GM19467 (cell line): ENCODE measurements around the gene MUC5B.
"Not testable (repeated sequence)": the region's sequence is repeated elsewhere in the genome, so short reads cannot be mapped to it uniquely, and the experiment has no call there.

Source experiments
- ATAC-seq: cut with Tn5 transposase; IDR thresholded peaks from one replicate; pipeline ENCODE4 v1.9.1; 2021; ENCODE audit warnings: mild to moderate bottlenecking, moderate library complexity; ENCODE audit not compliant: unreplicated experiment

The MUC5B gene

DNA sequence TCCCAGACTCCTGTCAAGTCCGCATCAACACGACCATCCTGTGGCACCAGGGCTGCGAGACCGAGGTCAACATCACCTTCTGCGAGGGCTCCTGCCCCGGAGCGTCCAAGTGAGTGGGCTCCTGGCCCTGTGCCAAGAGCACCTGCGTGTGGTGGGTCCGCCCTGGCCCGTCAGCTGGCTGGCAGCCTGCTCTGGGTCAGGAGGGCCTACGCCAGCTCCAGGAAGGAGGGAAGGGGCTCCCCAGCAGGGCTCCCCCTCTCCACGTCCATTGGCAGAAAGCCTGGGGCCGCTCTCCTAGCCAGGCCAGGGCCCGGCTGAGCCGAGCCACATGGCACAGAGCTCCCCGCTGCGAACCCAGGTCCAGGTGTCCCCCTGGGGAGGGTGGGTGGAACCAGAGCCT, 37.8 kb downstream of the MUC5B start:
- no peak for ATAC-seq

DNA sequence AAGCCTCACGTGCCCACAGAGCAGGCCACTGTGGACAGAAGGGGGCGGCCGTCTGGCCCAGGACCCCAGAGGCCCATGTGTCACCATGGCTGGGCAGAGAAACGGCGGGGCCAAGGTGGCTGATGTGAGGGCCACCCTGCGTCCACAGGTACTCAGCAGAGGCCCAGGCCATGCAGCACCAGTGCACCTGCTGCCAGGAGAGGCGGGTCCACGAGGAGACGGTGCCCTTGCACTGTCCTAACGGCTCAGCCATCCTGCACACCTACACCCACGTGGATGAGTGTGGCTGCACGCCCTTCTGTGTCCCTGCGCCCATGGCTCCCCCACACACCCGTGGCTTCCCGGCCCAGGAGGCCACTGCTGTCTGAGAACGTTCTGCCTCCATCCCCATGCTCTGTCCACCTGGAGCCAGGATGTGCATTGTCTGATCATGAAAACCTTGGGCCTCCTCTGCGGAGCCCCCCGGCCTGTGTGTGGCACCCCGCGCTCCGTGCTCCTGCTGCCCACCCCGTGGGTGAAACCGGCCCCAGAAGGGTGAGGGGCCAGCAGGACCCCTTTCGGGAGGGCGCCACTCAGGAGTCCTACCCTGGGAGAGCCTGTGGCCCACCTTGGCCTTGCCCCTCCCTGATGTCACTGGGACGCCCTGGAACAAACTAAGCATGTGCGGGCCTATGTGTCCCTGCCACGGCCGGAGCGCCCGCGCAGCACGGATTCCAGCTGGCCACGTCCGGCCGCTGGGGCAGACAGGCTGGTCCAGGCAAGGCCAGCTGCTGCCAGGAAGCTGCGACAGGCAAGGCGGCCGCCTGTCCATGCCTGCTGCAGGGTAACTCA, 38.6 kb downstream of the MUC5B start:
- no peak for ATAC-seq

DNA sequence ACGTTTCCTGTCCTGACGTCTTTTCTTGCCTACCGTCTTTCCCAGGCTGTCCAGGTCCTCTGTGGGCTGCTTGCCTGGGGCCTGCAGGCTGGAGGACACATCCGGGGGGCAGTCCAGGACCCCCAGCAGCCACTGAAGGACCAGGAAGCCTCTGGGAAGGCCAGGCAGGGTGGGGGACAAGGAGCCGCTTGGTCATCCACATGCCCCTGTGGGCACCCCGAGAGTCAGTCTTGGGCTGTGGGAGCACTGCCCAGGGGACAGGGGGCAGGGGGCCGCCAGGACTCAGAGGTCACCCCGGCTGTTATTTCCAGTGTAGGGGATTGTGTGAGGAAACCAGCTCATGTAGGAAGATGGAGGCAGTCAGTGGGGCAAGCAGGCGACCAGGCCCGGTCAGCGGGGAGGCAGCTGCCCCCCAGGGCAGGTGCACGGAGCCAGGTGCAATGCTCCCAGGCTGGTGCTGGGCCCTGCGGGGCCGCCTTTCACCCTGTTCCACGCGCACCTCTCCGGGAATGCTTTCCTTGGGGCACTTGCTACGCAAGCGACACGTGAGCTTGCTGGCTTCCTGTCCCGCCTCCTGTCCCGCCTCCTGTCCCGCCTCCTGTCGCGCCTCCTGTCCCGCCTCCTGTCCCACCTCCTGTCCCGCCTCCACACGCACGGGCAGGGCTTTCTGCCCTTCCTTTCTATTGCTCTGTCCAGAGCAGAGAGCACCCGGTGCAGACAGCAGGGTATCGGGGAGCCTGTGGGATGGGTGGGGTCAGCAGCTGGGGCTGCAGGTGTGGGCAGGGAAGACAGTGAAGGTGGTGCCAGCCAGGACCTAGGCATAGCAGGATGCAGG, 39.5 kb downstream of the MUC5B start:
- ATAC-seq: peak; percentile 56

DNA sequence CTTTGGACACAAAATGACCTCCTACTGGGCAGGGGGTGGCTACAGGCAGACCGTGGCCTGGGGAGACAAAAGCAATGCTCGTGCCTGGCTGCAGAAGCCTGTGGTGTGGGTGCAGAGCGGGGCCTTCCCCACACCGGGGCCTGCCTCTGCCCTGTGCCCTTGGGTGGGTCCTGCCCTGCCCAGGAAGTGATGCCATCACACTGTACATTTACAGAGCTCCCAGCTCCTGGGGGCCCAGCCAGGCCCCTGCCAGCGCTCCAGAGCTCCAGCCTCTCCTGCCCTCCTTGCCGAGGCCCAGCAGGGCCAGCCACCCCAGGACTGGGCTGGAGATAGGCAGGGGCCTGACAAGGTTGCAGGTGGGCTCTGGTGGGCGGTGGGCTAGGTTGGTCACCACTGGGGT, 40.1 kb downstream of the MUC5B start:
- ATAC-seq: no peak

DNA sequence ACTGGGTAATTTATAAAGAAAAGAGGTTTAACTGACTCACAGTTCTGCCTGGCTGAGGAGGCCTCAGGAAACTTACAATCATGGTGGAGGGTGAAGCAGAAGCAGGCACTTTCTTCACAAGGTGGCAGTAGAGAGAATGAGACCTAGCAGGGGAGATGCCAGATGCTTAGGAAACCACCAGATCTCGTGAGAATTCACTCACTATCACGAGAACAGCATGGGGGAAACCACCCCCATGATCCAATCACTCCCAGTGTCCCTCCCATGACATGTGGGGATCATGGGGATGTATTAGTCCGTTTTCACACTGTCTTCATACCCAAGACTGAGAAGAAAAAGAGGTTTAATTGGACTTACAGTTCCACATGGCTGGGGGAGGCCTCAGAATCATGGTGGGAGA, 41.6 kb downstream of the MUC5B start:
- ATAC-seq: not testable (repeated sequence)

DNA sequence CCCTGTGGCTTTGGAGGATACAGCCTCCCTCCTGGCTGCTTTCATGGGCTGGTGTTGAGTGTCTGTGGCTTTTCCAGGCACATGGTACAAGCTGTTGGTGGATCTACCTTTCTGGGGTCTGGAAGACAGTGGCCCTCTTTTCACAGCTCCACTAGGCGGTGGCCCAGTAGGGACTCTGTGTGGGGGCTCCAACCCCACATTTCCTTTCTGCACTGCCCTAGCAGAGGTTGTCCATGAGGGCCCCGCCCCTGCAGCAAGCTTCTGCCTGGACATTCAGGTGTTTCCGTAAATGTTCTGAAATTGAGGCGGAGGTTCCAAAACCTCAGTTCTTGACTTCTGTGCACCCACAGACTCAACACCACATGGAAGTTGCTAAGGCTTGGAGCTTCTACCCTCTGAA, 42.6 kb downstream of the MUC5B start:
- not testable (repeated sequence) for ATAC-seq

DNA sequence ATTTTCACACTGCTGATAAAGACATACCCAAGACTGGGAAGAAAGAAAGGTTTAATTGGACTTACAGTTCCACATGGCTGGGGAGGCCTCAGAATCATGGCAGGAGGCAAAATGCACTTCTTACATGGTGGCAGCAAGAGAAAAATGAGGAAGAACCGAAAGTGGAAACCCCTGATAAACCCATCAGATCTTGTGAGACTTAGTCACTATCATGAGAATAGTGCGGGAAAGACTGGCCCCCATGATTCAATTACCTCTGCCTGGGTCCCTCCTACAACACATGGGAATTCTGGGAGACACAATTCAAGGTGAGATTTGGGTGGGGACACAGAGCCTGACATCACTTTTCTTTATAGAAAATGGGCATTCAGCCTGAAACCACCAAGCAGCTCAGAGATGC, 44.1 kb downstream of the MUC5B start:
- ATAC-seq: not testable (repeated sequence)

DNA sequence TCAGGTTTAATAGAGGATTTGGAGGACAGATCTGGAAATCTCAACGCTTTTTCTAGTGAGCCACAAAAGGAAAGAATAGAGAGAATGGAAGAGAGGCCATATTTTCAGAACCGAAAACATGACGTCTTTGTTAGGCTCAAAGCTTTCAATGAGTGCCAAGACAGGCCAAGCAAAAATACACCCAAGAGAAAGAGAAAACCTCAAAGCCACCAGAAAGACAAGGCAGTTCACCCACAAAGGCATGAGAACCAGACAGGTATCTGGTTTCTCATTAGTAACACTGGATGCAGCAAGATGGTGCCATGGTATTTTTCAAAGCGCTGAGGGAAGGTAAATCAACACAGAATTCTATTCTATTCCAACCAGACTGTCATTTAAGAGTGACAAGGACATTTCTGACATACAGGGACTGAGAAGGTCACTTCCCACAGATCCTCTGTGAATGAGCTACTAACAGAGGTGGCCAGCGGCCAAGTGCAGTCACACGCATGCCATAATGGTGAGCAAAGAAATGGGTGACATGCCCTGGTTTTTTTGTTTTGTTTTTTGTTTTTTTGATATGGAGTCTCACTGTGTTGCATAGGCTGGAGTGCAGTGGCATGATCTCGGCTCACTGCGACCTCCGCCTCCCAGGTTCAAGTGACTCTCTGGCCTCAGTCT, 44.7 kb downstream of the MUC5B start:
- no peak for ATAC-seq

DNA sequence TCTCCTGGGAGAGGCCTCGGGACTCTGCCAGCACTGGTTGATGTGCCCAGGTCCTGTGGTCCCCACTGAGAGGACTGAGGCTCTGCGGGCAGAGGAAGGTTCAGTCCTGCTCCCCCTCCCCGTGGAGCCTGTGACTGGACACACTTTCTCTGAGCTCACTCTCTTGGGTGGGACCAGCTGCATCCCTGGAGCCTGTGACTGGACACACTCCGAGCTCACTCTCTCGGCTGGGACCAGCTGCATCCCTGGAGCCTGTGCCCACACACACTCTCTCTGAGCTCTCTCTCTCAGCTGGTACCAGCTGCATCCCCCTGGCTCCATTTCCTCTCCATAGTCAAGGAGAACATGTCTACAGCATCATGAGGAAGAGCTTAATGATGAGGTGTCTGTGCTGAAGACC, 47.1 kb downstream of the MUC5B start:
- ATAC-seq: no peak

DNA sequence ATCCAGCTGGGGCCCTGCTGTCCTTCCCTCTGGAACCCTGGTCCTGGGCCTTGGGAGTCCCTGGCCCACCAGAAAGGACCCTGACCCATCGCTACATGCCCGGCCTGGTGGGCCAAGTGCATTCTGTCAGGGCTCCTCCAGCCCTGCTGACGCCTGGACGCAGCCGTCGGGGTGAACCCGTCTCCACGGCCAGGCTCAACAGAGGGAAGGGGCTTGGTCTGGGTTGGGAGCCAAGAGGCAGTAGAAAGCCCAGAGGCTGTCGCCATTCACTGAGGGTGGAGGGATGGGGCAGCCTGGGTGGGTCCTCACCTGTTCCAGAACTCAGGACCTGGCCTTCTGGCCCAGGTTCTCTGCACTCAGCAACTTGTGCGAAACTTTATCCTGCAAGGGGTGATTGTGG, 47.6 kb downstream of the MUC5B start:
- ATAC-seq: no peak

DNA sequence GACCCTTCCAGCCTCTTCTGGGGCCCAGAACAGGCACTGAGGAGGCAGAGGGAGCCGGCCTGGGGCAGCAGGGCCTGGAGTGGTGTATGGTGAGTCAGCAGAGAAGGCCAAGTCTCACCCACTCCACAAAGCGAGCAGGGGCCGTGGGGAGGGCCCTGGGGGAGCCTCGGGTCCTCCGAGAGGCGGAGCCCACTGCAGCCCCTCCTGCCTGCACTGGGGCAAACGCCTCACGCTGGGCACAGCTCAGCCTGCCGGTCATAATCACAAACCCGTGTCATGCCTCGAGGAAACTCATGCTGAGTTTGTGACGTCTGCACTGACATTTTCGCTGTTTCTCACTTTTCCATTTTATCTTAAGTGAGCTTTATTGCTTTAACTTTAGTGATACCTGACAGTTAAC, 48.1 kb downstream of the MUC5B start:
- no peak for ATAC-seq

DNA sequence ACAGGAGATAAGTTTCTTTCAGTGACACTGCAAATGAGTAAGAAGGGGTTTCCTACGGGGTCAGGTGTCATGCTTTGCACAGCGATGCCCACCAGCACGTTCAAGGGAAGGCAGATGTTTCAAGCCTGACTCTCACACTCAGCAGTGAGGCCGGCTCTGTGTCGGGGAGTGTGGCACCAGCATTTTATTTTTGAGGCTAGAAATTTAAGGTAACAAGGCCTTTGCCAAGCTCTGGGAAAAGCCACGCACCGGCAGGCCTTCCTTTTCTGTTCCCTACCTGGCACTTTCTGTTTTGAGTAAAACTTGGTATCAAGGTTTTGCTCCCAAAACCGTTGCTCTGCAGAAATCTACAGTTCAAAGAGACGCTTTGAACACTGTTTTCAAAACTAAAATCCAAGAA, 48.5 kb downstream of the MUC5B start:
- no peak for ATAC-seq

DNA sequence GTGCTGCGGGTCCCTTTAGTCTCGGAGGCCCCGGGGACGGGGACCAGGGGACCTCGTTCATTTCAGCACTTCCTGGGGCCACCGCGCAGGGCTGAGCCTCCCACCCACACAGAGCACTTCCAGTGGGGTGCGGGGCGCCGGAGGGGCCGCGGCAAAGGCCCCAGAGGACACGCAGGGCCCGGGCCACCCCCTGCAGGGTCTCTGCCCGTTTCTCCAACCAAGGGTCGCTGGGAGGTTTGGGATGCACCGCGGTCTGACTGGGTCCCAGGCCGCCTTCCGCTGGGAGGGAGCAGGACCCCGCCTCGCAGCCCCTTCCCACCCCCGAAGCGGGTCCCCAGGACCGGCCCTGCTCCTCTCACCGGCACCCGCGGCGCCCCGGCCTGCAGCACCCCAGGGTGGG, 49.1 kb downstream of the MUC5B start:
- ATAC-seq: no peak

DNA sequence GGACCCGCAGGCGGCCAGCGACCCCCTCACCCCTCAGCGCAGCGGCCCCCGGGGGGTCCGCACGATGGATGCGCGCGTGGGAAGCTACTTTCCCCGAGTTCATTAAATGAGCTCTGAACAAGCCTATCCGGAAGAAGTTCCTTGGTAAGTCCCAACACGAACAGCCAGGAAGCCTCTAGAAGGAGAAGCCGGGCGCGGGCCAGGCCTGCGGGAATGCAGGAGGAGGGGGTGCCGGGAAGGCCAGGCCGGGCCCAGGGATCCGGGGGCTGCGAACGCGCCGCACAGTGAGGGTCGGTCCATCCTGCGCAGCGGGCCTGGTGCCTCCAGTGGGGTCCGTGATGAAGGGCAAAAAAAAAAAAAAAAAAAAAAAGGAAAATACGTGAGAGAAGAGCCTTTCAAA, 49.7 kb downstream of the MUC5B start:
- ATAC-seq: no peak

DNA sequence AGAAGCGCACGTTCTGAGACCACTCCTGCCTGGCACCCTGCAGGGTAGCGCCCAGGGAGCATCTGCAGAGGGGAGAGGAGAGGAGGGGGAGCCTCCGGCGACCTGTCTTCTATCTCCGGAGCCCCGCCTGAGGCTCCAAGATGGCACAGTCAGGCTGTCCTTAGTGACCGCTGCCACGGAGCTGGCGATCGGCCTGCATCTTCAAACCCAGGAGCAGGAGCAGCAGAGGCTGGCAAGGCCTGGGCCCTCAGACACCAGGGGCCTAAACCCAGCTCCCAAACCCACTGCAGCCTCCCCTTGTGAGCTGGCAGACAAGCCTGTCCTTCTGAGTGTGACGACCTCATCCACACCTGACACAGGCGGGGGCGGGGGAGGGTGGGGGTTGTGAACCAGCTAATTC, 51.6 kb downstream of the MUC5B start:
- no peak for ATAC-seq

DNA sequence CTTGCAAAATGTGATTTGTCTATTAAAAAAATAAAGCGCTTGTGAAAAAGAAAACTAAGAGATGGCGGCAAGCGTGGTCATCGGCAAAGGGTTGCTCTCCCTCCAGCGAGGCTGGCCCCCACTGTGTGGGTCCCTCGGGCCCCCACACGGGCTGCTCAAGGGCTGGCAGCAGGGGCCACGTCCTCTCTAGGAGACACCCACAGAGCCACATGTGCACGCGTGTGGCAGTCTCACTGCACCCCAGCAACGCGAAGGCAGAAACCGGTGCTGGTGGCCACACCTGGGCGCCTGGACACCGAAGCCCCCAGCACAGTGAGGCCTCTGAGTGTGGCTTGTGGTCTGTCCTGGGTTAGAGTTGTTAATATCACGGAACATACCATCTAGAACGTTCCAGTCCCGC, 52.2 kb downstream of the MUC5B start:
- no peak for ATAC-seq

DNA sequence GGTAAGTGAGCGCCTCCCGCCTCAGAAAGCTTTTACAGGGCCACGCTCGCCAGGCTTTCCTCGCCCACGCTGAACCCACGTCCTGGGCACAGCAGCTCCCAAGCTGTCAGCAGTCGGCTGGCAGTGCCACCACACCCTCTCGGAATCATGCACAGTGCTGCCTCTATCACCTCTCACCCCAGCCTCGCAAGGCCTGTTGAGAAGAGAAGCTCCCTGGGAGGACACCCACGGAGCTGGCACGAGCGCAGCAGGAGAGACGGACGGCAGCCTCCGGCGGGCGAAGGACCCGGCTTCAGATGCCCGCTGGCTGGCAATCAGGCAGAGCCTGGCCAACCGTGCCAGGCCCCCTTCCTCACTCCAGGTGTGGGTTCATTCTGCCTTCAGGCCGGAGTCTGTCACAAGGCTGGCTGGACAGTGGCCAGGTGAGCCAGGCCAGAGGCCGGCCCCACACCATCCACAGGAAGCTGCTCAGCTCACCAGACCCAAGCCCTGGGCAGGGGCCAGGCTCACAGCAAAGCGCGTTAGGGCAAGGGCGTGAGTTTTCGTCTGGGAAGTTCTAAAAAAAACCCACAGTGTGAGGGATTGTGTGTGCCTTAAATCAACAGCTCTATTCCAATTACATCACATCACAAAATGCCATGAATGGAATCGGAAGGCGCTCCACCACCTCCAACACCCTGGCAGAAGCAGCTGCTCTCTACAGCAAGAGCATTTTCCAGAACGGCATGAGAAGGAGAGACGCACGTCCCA, 53.4 kb downstream of the MUC5B start:
- ATAC-seq: no peak

DNA sequence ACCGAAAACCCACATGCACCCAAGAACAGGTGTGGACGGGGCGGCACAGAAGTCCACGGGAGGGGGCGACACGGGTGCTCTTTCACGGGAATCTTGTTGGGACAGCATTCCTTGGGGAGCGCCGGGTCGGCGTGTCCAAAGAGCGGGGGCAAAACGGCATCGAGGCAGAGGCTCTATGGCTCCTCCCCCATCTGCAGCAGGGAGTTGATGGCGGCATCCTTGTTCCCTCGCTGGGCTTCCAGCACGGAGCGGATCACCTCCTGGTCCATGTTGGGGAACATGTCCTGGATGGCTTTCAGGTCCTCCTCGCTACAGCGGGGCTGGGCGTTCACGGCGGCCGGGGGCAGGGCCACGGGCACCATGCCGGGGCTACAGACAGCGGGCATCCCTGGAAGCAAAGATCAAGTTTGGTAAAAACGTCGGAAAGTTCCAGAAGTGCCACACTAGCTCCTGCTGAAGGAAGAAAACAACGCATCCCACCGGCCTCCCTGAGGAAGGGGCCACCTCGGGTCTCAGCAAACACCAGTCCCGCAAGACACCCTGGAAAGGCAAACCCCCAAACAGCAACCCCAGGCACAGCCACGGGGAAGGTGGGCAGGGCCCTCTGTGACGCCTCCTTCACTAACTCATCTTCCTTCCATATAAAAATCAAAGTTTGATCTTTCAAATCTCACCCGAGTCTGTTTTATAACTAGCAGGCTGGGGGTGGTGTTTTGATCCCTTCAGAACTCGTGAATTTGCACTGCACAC, 54.2 kb downstream of the MUC5B start:
- ATAC-seq: no peak

DNA sequence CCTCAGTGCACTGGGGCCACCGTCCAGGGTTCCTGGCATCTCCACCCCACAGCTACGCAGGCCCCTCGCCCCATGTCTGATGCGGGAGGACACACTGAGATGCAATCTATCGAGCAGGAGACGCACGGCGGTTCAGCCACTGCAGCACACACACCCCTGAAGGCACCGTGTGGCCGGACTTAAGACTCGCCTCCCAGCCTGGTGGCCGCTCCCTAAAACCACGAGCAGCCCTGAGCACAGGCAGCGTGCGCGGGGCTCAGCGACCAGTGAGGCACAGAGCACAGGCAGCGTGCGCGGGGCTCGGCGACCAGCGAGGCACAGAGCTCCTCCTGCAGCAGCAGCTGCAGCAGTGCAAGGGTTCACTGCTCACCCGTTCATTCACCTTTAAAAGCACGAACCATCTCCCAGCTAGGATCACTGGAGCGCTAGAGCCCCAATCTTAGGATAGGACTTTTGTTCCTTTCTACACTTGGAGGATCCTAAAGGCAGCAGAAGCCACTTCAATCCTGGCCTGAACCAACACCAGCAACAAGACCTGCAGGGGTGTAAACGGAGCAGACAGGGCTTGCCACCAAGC, 55.2 kb downstream of the MUC5B start:
- ATAC-seq: no peak
